ENCODE results near the gene RBM20.

RBM20 gene

GRCh38 chr10:110744782-110745181, 100.6 kb downstream of the RBM20 start:
- Mint-ChIP-seq H3K27ac (no peak overlapping the region), H3K4me3 (no peak overlapping the region), H3K27me3 (no peaks in the 10 kb centered on the region), H3K9me3 (peaks cover 13% of the 10 kb centered on the region), H3K36me3 (peaks cover 6% of the 10 kb centered on the region), H3K4me1 (peaks cover 79% of the 10 kb centered on the region)

DNA sequence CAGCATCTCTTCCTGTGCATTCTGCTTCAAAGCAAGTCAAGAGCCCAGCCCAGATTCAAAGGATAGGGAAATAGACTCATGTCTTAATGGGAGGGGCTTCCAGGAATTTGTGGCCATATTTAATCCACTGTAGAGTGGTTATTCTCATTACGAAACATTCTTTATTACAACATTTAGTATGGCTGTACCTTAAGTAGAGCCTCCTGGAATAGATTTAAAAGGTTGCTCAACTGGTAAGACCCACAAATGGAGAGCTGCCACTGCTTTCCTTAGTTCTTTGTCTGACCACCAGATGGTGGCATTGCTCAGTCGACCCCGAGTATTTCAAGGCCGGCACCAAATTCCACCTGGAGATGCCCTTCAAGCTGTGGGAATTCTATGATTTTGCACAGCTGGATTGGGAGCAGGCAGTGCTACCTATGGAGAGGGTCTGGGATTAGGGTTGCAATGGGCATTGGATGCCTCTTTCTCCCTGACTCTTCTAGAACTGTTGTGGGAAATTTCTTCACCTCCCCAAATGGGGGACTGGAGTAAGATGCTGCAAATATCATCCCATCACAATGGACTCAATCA, 102.2 kb downstream of the RBM20 start:
- peaks cover 86% of the 10 kb centered on the region for H3K4me1 Mint-ChIP-seq
- H3K27me3 Mint-ChIP-seq = no peaks in the 10 kb centered on the region
- peaks cover 14% of the 10 kb centered on the region for H3K9me3 Mint-ChIP-seq
- no peak overlapping the region for H3K27ac Mint-ChIP-seq
- H3K36me3 Mint-ChIP-seq = peaks cover 6% of the 10 kb centered on the region
- H3K4me3 Mint-ChIP-seq = no peak overlapping the region

GRCh38 chr10:110746969-110747608, 103.0 kb downstream of the RBM20 start:
- Mint-ChIP-seq H3K27ac (peak overlapping the region; percentile 87), H3K9me3 (peaks cover 14% of the 10 kb centered on the region), H3K4me3 (peak overlapping the region; percentile 34), H3K4me1 (peaks cover 86% of the 10 kb centered on the region), H3K27me3 (no peaks in the 10 kb centered on the region), H3K36me3 (peaks cover 6% of the 10 kb centered on the region)

DNA sequence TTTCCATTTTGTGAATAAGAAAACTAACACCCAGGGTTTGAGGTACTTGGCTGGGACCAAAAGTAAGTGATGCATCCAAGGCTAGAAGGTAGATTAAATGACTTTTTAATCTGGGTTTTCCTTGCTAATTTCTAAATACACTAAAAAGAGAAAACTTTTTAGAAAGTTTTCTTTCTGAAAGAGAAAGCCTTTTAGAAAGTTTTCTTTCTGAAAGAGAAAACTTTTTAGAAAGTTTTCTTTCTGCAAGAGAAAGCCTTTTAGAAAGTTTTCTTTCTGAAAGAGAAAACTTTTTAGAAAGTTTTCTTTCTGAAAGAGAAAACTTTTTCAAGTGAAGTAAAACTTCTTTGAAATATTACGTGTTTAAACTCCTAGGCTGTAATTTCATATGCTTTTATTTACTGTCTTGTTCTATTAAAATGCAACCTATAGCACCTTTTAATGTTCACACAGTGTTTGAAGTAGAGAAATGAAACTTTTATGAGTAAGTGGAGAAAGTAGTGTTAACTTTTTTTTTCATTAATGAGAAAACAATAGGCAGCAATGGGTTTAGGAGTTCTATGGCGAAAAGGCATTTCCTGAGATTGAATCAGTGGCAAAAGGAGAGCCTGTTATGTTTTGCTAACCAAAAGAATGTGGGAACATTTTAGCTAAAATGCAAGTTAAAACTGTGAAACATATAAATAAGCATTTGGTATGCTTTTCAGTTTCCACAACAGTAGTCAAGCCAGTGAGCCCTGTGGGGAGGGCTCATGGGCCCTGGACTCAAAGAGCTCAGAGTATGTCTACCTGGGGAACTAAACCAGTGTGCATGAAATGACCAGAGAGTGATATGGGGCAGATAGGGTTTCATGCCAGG, 103.7 kb downstream of the RBM20 start:
- Mint-ChIP-seq H3K9me3 (peaks cover 14% of the 10 kb centered on the region), H3K4me1 (peaks cover 84% of the 10 kb centered on the region), H3K36me3 (peaks cover 6% of the 10 kb centered on the region), H3K4me3 (peak overlapping the region; percentile 64), H3K27ac (peak overlapping the region; percentile 88), H3K27me3 (no peaks in the 10 kb centered on the region)

DNA sequence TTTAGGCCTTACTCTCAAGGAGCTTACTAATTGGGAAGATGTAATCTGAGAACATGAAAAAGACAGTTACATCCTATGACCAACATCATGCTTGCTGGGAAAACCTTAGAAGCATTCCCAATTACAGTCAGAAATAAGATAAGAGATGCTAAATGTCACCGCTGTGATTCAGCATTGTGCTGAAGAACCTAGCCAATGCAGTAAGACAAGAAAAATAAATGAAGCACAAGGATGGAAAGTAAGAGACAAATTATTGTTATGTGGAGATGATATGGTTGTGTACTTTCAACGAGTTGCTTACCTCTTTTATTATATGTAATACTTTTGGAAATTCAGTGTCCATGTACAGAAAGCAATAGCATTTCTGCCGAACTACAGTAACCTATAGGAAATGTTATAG, 104.8 kb downstream of the RBM20 start:
- peaks cover 14% of the 10 kb centered on the region for H3K9me3 Mint-ChIP-seq
- peaks cover 6% of the 10 kb centered on the region for H3K36me3 Mint-ChIP-seq
- peaks cover 82% of the 10 kb centered on the region for H3K4me1 Mint-ChIP-seq
- no peak overlapping the region for H3K4me3 Mint-ChIP-seq
- H3K27me3 Mint-ChIP-seq = no peaks in the 10 kb centered on the region
- H3K27ac Mint-ChIP-seq = peak overlapping the region; percentile 93

DNA sequence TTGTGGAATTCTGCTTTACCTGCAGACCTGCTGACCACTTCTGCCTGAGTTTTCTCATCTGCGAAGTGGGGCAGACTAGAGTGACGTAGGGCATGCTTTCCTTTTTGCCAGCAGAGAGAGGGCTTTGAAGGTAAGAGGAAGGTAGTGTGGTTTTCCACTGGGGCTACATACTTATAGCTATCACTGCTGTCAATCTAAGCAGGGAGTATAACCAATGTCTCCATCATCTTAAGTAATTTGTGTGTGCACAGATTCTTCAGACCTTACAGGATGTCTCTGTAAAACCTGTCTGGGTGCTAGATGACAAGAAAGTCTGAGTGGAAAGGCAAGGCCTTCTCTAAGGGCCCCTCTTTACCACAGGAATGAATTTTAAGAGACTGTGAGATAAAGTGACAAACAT, 106.8 kb downstream of the RBM20 start:
- Mint-ChIP-seq H3K27ac (peak overlapping the region; percentile 93), H3K36me3 (peaks cover 6% of the 10 kb centered on the region), H3K4me1 (peaks cover 83% of the 10 kb centered on the region), H3K9me3 (peaks cover 14% of the 10 kb centered on the region), H3K4me3 (peak overlapping the region; percentile 47), H3K27me3 (no peaks in the 10 kb centered on the region)

DNA sequence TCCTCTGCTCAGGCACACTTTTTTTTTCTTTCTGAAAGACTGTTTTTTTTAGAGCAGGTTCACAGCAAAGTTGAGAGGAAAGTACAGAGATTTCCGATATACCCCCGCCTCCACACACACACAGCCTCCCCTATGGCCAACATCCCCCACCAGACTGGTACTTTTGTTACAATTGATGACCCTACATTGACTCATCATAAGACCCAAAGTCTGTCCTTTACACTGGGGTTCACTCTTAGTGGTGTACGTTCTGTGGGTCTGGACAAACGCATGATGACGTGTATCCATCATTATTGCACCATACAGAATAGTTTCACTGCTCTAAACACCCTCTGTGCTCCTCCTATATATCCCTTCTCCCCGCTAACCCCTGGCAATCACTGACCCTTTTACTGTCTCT, 107.7 kb downstream of the RBM20 start:
- Mint-ChIP-seq H3K36me3 (peaks cover 6% of the 10 kb centered on the region), H3K9me3 (peaks cover 14% of the 10 kb centered on the region), H3K27ac (peak overlapping the region; percentile 64), H3K4me1 (peaks cover 74% of the 10 kb centered on the region), H3K4me3 (no peak overlapping the region), H3K27me3 (no peaks in the 10 kb centered on the region)

- H3K27ac Mint-ChIP-seq = peak overlapping the region; percentile 86
- H3K4me3 Mint-ChIP-seq = no peak overlapping the region
- H3K4me1 Mint-ChIP-seq = peaks cover 58% of the 10 kb centered on the region
- no peaks in the 10 kb centered on the region for H3K27me3 Mint-ChIP-seq
- peaks cover 6% of the 10 kb centered on the region for H3K36me3 Mint-ChIP-seq
- H3K9me3 Mint-ChIP-seq = peaks cover 14% of the 10 kb centered on the region
These were observed 109.3 kb downstream of the RBM20 start for GRCh38 chr10:110753462-110753861.

- Mint-ChIP-seq H3K36me3 (peaks cover under 1% of the 10 kb centered on the region), H3K4me1 (peaks cover 50% of the 10 kb centered on the region), H3K4me3 (no peak overlapping the region), H3K9me3 (peaks cover 3% of the 10 kb centered on the region), H3K27me3 (no peaks in the 10 kb centered on the region), H3K27ac (peak overlapping the region; percentile 44)
These were observed 110.4 kb downstream of the RBM20 start for GRCh38 chr10:110754375-110755105.

GRCh38 chr10:110755781-110756180, 111.6 kb downstream of the RBM20 start:
- H3K4me1 Mint-ChIP-seq = peaks cover 37% of the 10 kb centered on the region
- H3K27ac Mint-ChIP-seq = no peak overlapping the region
- H3K9me3 Mint-ChIP-seq = no peaks in the 10 kb centered on the region
- H3K36me3 Mint-ChIP-seq = no peaks in the 10 kb centered on the region
- H3K4me3 Mint-ChIP-seq = no peak overlapping the region
- H3K27me3 Mint-ChIP-seq = no peaks in the 10 kb centered on the region

DNA sequence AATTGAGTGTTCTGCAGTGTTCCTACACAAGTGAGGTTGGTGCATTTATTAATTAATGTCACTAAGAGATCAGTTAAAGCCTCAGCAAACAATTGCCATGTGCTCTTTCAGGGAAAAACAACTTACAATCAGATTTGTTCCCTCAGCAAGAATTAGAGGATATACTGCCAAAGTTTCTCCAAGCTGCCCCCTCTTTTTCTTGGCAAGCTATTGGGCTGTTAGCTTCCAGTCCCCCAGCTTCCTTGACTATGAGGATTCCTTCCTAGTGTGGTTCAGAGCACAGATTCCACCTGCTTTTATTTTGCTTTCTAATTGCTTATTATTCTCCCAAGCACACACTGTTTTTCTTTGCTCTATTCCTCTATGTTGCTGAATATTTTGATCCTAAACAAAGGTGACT, 112.7 kb downstream of the RBM20 start:
- no peak overlapping the region for H3K27ac Mint-ChIP-seq
- H3K4me3 Mint-ChIP-seq = no peak overlapping the region
- no peaks in the 10 kb centered on the region for H3K27me3 Mint-ChIP-seq
- H3K9me3 Mint-ChIP-seq = no peaks in the 10 kb centered on the region
- no peaks in the 10 kb centered on the region for H3K36me3 Mint-ChIP-seq
- H3K4me1 Mint-ChIP-seq = peaks cover 26% of the 10 kb centered on the region

DNA sequence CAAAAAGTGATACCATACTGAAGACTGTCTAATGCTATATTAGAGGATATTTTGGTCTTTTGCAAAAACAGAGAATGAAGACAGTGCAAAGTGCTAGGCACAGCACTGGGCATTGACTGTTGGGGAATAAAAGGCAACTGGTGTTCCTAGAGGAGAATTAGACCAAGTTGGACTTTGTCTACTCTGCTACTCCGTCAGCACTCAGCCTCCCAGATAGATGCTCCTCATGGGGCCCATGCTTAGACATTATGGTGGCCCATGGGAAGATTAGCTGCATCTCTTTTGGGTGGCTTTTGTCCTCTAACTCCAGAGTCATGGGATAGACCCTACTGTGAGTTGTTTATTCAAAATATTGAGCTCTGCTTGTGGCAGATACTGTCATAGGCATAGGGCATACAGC, 113.5 kb downstream of the RBM20 start:
- Mint-ChIP-seq H3K4me1 (peaks cover 19% of the 10 kb centered on the region), H3K27me3 (no peaks in the 10 kb centered on the region), H3K36me3 (no peaks in the 10 kb centered on the region), H3K27ac (no peak overlapping the region), H3K9me3 (no peaks in the 10 kb centered on the region), H3K4me3 (no peak overlapping the region)

DNA sequence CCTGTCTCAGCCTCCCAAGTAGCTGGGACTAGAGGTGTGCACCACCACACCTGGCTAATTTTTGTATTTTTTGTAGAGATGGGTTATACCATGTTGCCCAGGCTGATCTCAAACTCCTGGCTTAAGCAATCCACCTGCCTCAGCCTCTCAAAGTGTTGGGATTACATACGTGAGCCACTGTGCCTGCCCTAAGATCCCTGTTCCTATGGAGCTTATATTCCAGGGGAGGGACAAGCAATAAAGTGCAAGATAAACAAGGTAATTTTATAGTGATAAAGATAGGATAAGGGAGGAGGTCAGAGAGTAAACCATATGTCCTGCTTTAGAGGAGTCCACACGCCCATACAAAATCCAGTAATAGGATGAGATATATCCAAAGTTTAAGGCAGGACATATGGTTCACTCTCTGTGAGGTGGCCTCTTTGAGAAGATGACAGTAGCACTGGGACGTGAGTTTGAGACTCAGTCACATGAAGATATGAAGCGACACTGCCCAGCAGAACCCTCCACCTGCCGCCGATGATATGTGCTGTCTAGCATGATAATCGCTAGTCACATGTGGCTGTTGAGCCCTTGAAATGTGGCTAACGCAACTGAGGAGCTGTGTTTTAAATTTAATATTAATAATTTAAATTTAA, 114.1 kb downstream of the RBM20 start:
- peaks cover 17% of the 10 kb centered on the region for H3K4me1 Mint-ChIP-seq
- no peaks in the 10 kb centered on the region for H3K27me3 Mint-ChIP-seq
- no peaks in the 10 kb centered on the region for H3K9me3 Mint-ChIP-seq
- H3K4me3 Mint-ChIP-seq = no peak overlapping the region
- H3K36me3 Mint-ChIP-seq = no peaks in the 10 kb centered on the region
- no peak overlapping the region for H3K27ac Mint-ChIP-seq

DNA sequence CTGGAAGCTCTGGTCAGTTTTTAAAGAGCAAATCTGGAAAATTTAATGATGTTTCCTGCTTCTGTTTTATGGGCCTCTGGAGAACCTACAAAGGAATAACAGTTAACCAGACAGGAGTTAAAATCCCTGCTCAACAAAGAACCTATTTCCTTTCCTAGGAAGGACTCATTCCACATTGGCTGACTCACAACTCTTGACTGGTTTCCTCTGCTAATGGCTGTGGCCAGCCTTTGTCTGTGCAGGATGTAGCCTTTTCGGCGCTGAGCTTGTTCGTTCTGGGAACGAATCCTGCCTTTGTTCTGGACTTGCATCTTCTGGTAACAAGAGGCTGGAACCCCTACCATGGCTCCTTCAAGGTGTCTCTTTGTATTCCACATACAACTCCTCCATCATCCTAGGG, 114.8 kb downstream of the RBM20 start:
- Mint-ChIP-seq H3K27ac (no peak overlapping the region), H3K36me3 (no peaks in the 10 kb centered on the region), H3K27me3 (no peaks in the 10 kb centered on the region), H3K9me3 (no peaks in the 10 kb centered on the region), H3K4me3 (no peak overlapping the region), H3K4me1 (peaks cover 11% of the 10 kb centered on the region)

GRCh38 chr10:110759523-110759922, 115.4 kb downstream of the RBM20 start:
- no peaks in the 10 kb centered on the region for H3K9me3 Mint-ChIP-seq
- peaks cover 8% of the 10 kb centered on the region for H3K4me1 Mint-ChIP-seq
- no peak overlapping the region for H3K27ac Mint-ChIP-seq
- no peak overlapping the region for H3K4me3 Mint-ChIP-seq
- no peaks in the 10 kb centered on the region for H3K27me3 Mint-ChIP-seq
- no peaks in the 10 kb centered on the region for H3K36me3 Mint-ChIP-seq

Measured in activated naive CD4-positive, alpha-beta T cell treated with anti-CD3 and anti-CD28 coated beads, Interleukin-2, amount 50 U/mL, for 24 hours (primary cell).